Mesendoderm (in vitro differentiated cells): ENCODE measurements around the gene LCE1E.

Source experiments
- DNase-seq: peaks from one replicate; pipeline ENCODE4 v3.0.0; 2013
- H2AK5ac ChIP-seq: 2 replicates; pipeline ENCODE4 v1.6.1; 2013; ENCODE audit warnings: low read length, inconsistent platforms
- H2BK120ac ChIP-seq: 2 replicates; pipeline ENCODE4 v1.6.1; 2013; ENCODE audit warnings: low read depth, mild to moderate bottlenecking, low read length, moderate library complexity, mixed read lengths
- H2BK15ac ChIP-seq: replicated peaks from 2 replicates; pipeline ENCODE4 v1.6.1; 2013; ENCODE audit warnings: low read depth, mild to moderate bottlenecking, moderate library complexity
- H2BK5ac ChIP-seq: 2 replicates; pipeline ENCODE4 v1.6.1; 2013; ENCODE audit warnings: low read length, inconsistent platforms
- H3K18ac ChIP-seq: 2 replicates; pipeline ENCODE4 v1.6.1; 2013; ENCODE audit warnings: mild to moderate bottlenecking, low read length, mixed read lengths
- H3K23ac ChIP-seq: one replicate; pipeline ENCODE4 v1.6.1; 2013; ENCODE audit warnings: low read length
- H3K27ac ChIP-seq: 2 replicates; pipeline ENCODE4 v1.5.1; 2013; ENCODE audit warnings: low read depth, mild to moderate bottlenecking, inconsistent platforms, low read length, moderate library complexity
- H3K27me3 ChIP-seq: 2 replicates; pipeline ENCODE4 v1.6.1; 2013; ENCODE audit warnings: low read length, control low read depth, mild to moderate bottlenecking, inconsistent platforms; ENCODE audit not compliant: insufficient read depth, poor library complexity
- H3K36me3 ChIP-seq: 2 replicates; pipeline ENCODE4 v1.6.1; 2013; ENCODE audit warnings: low read length, inconsistent platforms; ENCODE audit not compliant: control insufficient read depth, insufficient read depth
- H3K4ac ChIP-seq: one replicate; pipeline ENCODE4 v1.6.1; 2013; ENCODE audit warnings: low read depth, mild to moderate bottlenecking, low read length, moderate library complexity
- H3K4me1 ChIP-seq: 2 replicates; pipeline ENCODE4 v1.6.1; 2013; ENCODE audit warnings: low read depth, low read length, inconsistent platforms; ENCODE audit not compliant: control insufficient read depth
- H3K4me2 ChIP-seq: 2 replicates; pipeline ENCODE4 v1.6.1; 2013; ENCODE audit warnings: low read length
- H3K4me3 ChIP-seq: 2 replicates; pipeline ENCODE4 v1.5.1; 2013; ENCODE audit warnings: mild to moderate bottlenecking, low read length
- H3K56ac ChIP-seq: one replicate; pipeline ENCODE4 v1.6.1; 2013; ENCODE audit warnings: low read length
- H3K79me1 ChIP-seq: 2 replicates; pipeline ENCODE4 v1.6.1; 2013; ENCODE audit warnings: low read length, inconsistent platforms
- H3K79me2 ChIP-seq: 2 replicates; pipeline ENCODE4 v1.6.1; 2013; ENCODE audit warnings: mild to moderate bottlenecking, low read length; ENCODE audit not compliant: control insufficient read depth, insufficient read depth
- H3K9ac ChIP-seq: 2 replicates; pipeline ENCODE4 v1.6.1; 2013; ENCODE audit warnings: low read length, inconsistent platforms
- H4K5ac ChIP-seq: one replicate; pipeline ENCODE4 v1.6.1; 2013; ENCODE audit warnings: low read length
- H4K8ac ChIP-seq: one replicate; pipeline ENCODE4 v1.6.1; 2013; ENCODE audit warnings: low read depth, mild to moderate bottlenecking, control low read depth, low read length, moderate library complexity
- WGBS: extraction: QIAGEN DNeasy Blood & Tissue Kit; methylation state at CpG from one replicate; pipeline ENCODE4 v1.1.7; 2013; ENCODE audit warnings: low lambda C conversion rate, missing lambda C conversion rate; ENCODE audit not compliant: insufficient coverage; ENCODE audit errors: extremely low coverage; 5-methylcytosine and 5-hydroxymethylcytosine counted together

Gene LCE1E

GRCh38 chr1:152796421-152796820 lies 10.4 kb downstream of the LCE1E start, which contains the start of gene LCE1D:
LCE1D (plus strand) TSS chr1:152796721; CDS start chr1:152797795, 1,074 bp downstream.
- Histone ChIP-seq H2BK5ac (no peak within 1 kb of the TSS), H3K18ac (no peak within 1 kb of the TSS), H3K4me1 (no peaks in the 10 kb centered on the region), H3K9ac (no peak within 1 kb of the TSS), H2BK120ac (no peak within 1 kb of the TSS), H3K79me2 (no peaks in the 10 kb centered on the region), H3K56ac (no peak within 1 kb of the TSS), H2AK5ac (no peak within 1 kb of the TSS), H4K8ac (no peak within 1 kb of the TSS), H3K4me2 (no peak within 1 kb of the TSS), H3K4ac (no peak within 1 kb of the TSS), H3K36me3 (no peaks in the 10 kb centered on the region), H3K27me3 (no peaks in the 10 kb centered on the region), H3K4me3 (no peak within 1 kb of the TSS), H3K79me1 (no peaks in the 10 kb centered on the region), H3K23ac (no peak within 1 kb of the TSS), H2BK15ac (no peak within 1 kb of the TSS), H3K27ac (no peak within 1 kb of the TSS), H4K5ac (no peak within 1 kb of the TSS)
- no CpG with 5 or more reads among the region's 3 CpGs for WGBS
- no peak for DNase-seq

- H2BK5ac ChIP-seq, result no peak overlapping the region
- no peak overlapping the region for H3K4ac ChIP-seq
- no peak overlapping the region for H3K56ac ChIP-seq
- no peaks in the 10 kb centered on the region for H3K79me1 ChIP-seq
- H3K79me2 ChIP-seq, result no peaks in the 10 kb centered on the region
- no peaks in the 10 kb centered on the region for H3K27me3 ChIP-seq
- no peak for DNase-seq
- no peak overlapping the region for H2BK120ac ChIP-seq
- H4K8ac ChIP-seq, result no peak overlapping the region
- H3K36me3 ChIP-seq, result no peaks in the 10 kb centered on the region
- no peak overlapping the region for H4K5ac ChIP-seq
- H3K4me3 ChIP-seq, result no peak overlapping the region
- no peak overlapping the region for H3K18ac ChIP-seq
- H3K9ac ChIP-seq, result no peak overlapping the region
- H2BK15ac ChIP-seq, result no peak overlapping the region
- no peaks in the 10 kb centered on the region for H3K4me1 ChIP-seq
- no CpG with 5 or more reads among the region's 1 CpG for WGBS
- H3K4me2 ChIP-seq, result no peak overlapping the region
- no peak overlapping the region for H3K27ac ChIP-seq
- no peak overlapping the region for H3K23ac ChIP-seq
- no peak overlapping the region for H2AK5ac ChIP-seq
Observed at GRCh38 chr1:152801333-152801732, 15.3 kb downstream of the LCE1E start.

GRCh38 chr1:152806576-152806975 lies 20.5 kb downstream of the LCE1E start, which contains the start of gene LCE1C:
LCE1C (minus strand) TSS chr1:152806651; CDS start chr1:152805478, 1,173 bp downstream.
- no peak within 1 kb of the TSS for H4K8ac ChIP-seq
- no peak within 1 kb of the TSS for H2BK120ac ChIP-seq
- H3K23ac ChIP-seq, result no peak within 1 kb of the TSS

GRCh38 chr1:152811050-152811449 lies 25.0 kb downstream of the LCE1E start:
- Histone ChIP-seq H3K36me3 (no peaks in the 10 kb centered on the region), H3K9ac (no peak overlapping the region), H2BK15ac (no peak overlapping the region), H3K27me3 (no peaks in the 10 kb centered on the region), H3K18ac (no peak overlapping the region), H4K5ac (no peak overlapping the region), H3K4me3 (no peak overlapping the region), H3K79me2 (no peaks in the 10 kb centered on the region), H3K27ac (no peak overlapping the region), H3K79me1 (no peaks in the 10 kb centered on the region), H2AK5ac (no peak overlapping the region), H3K4ac (no peak overlapping the region), H2BK120ac (no peak overlapping the region), H3K23ac (no peak overlapping the region), H3K56ac (no peak overlapping the region), H2BK5ac (no peak overlapping the region), H4K8ac (no peak overlapping the region), H3K4me1 (no peaks in the 10 kb centered on the region), H3K4me2 (no peak overlapping the region)
- DNase-seq, result no peak
- WGBS, result no CpG with 5 or more reads among the region's 2 CpGs

More at GRCh38 chr1:152806576-152806975, 20.5 kb downstream of the LCE1E start, which contains the start of gene LCE1C:
- no peak within 1 kb of the TSS for H2AK5ac ChIP-seq
- H3K4me1 ChIP-seq, result no peaks in the 10 kb centered on the region
- no peaks in the 10 kb centered on the region for H3K79me1 ChIP-seq
- H3K56ac ChIP-seq, result no peak within 1 kb of the TSS
- H3K4ac ChIP-seq, result no peak within 1 kb of the TSS
- H2BK15ac ChIP-seq, result no peak within 1 kb of the TSS
- H3K9ac ChIP-seq, result no peak within 1 kb of the TSS
- no peak within 1 kb of the TSS for H3K27ac ChIP-seq
- no peak within 1 kb of the TSS for H3K4me2 ChIP-seq
- H3K79me2 ChIP-seq, result no peaks in the 10 kb centered on the region
- no peaks in the 10 kb centered on the region for H3K27me3 ChIP-seq
- no peak for DNase-seq
- H4K5ac ChIP-seq, result no peak within 1 kb of the TSS
- no peaks in the 10 kb centered on the region for H3K36me3 ChIP-seq
- no peak within 1 kb of the TSS for H3K4me3 ChIP-seq
- no peak within 1 kb of the TSS for H3K18ac ChIP-seq
- no peak within 1 kb of the TSS for H2BK5ac ChIP-seq
- no CpG with 5 or more reads among the region's 3 CpGs for WGBS

DNA sequence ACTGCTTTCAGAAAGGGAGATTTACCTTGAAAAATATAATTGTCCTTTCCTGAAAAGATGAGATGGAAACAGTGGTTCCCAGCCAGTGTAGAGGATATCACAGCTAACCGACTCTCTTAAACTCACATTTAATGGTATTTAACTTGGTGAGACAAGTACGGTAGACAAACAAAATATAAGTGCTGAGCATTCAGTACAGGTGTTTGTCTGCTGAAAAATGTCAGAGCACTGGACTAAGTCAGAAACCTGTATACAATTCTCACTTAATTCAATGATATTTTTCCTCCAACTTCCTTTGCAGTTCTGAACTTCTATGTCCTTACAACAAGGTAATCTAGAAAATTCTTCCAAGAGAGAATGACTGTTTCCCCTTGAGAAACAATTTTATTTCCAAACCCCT lies 25.6 kb downstream of the LCE1E start, which contains the start of gene LCE1B:
TSS of gene LCE1B (plus strand) at position 301 of the 400 bp plus-strand sequence. CDS start 476 bp downstream, outside the sequence.
- no peak within 1 kb of the TSS for H3K9ac ChIP-seq
- H2BK120ac ChIP-seq, result no peak within 1 kb of the TSS
- H2BK5ac ChIP-seq, result no peak within 1 kb of the TSS
- no peak within 1 kb of the TSS for H3K56ac ChIP-seq
- no peak within 1 kb of the TSS for H4K5ac ChIP-seq
- H3K4me3 ChIP-seq, result no peak within 1 kb of the TSS
- H3K4ac ChIP-seq, result no peak within 1 kb of the TSS
- no peaks in the 10 kb centered on the region for H3K79me2 ChIP-seq
- WGBS, result no CpG with 5 or more reads among the region's 2 CpGs
- H4K8ac ChIP-seq, result no peak within 1 kb of the TSS
- H3K23ac ChIP-seq, result no peak within 1 kb of the TSS
- H3K4me2 ChIP-seq, result no peak within 1 kb of the TSS
- H3K4me1 ChIP-seq, result no peaks in the 10 kb centered on the region
- no peak within 1 kb of the TSS for H3K18ac ChIP-seq
- no peak for DNase-seq
- no peaks in the 10 kb centered on the region for H3K36me3 ChIP-seq
- H3K27me3 ChIP-seq, result no peaks in the 10 kb centered on the region
- H2AK5ac ChIP-seq, result no peak within 1 kb of the TSS
- H3K79me1 ChIP-seq, result no peaks in the 10 kb centered on the region
- H3K27ac ChIP-seq, result no peak within 1 kb of the TSS
- no peak within 1 kb of the TSS for H2BK15ac ChIP-seq

DNA sequence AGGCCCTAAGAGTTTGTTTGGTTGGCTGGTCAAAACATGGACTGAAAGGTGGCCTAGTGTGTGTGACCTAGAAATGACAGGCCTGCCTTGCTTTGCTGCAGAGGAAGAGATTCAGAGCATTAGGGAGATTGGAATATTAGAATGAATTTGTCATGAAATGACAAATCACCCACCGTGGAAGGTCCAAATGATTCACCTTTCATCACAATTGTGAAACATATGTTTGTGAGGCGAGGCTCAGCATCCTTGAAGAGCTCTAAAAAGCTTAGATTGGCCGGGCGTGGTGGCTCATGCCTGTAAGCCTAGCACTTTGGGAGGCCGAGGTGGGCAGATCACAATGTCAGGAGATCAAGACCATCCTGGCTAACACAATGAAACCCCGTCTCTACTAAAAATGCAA lies 31.3 kb downstream of the LCE1E start:
- no peaks in the 10 kb centered on the region for H3K4me1 ChIP-seq
- no peaks in the 10 kb centered on the region for H3K79me2 ChIP-seq
- no peak overlapping the region for H3K4me3 ChIP-seq
- no peak overlapping the region for H3K23ac ChIP-seq
- no CpG with 5 or more reads among the region's 6 CpGs for WGBS
- no peak overlapping the region for H4K8ac ChIP-seq
- H2BK15ac ChIP-seq, result no peak overlapping the region
- no peak overlapping the region for H3K18ac ChIP-seq
- no peak overlapping the region for H3K27ac ChIP-seq
- H2BK120ac ChIP-seq, result no peak overlapping the region
- no peaks in the 10 kb centered on the region for H3K79me1 ChIP-seq
- no peaks in the 10 kb centered on the region for H3K27me3 ChIP-seq
- no peak overlapping the region for H3K56ac ChIP-seq
- no peak overlapping the region for H3K9ac ChIP-seq
- no peak overlapping the region for H2AK5ac ChIP-seq
- no peak overlapping the region for H2BK5ac ChIP-seq
- no peak for DNase-seq
- H3K36me3 ChIP-seq, result no peaks in the 10 kb centered on the region
- H3K4ac ChIP-seq, result no peak overlapping the region
- H3K4me2 ChIP-seq, result no peak overlapping the region
- H4K5ac ChIP-seq, result no peak overlapping the region
